HepG2 (cell line): Measurements from ENCODE around the gene FRAS1. TPM values are rescaled to one million over a fixed set of nuclear protein-coding genes. Genes with fewer than 3 reads are reported as not detected.

ENCODE experiments used
- ATAC-seq: fragments of 200-7000 bp; cut with Tn5 transposase; 3 replicates; pipeline ENCODE4 v1.9.1; 2020; ENCODE audit warnings: mild to moderate bottlenecking, moderate library complexity
- BruUV-seq: library from RNA; stranded (reverse); fragments of 400-500 nt; replicated peaks from 2 replicates; lab custom pipeline; 2021; lab: Mats Ljungman, UMichigan
- CTCF ChIA-PET: fragments of 300-600 bp; formaldehyde crosslinking; extraction: SDS; loops from one replicate; lab custom pipeline; 2021; ENCODE audit warnings: low total read pairs, inconsistent platforms, low intra/inter-chr PET ratio; lab: Yijun Ruan, JAX
- POLR2A ChIA-PET: fragments of 350-600 bp; sonication (Branson Sonifier 250); formaldehyde crosslinking; loops from one replicate; lab custom pipeline; 2020; ENCODE audit warnings: antibody characterized with exemption, inconsistent platforms; lab: Yijun Ruan, JAX
- DNase-seq: peaks from one replicate; pipeline ENCODE4 v3.0.0-alpha.2; 2015; ENCODE audit warnings: low spot score
- FAIRE-seq: peaks from 3 replicates; lab custom pipeline; 2011; peaks lifted over from hg19 to GRCh38; lab: Jason Lieb, UNC
- H2AFZ ChIP-seq: one replicate; pipeline ENCODE4 v1.6.1; 2011; ENCODE audit warnings: low read length, inconsistent platforms
- H3K27ac ChIP-seq: fragments of 300-600 bp; 3 replicates; pipeline ENCODE4 v1.8.0; 2011; ENCODE audit warnings: mixed run types, mild to moderate bottlenecking, mixed read lengths, low read length, inconsistent platforms; ENCODE audit not compliant: insufficient read depth; ENCODE audit errors: extremely low read length
- H3K27me3 ChIP-seq, 2 experiments: fragments of 200-600 bp in 1 of 2; 2 replicates in 1 of 2; 3 replicates in 1 of 2; pipeline versions ENCODE4 v1.6.0 to v1.8.0; 2011; ENCODE audit warnings: low read length in 2 of 2, mild to moderate bottlenecking in 2 of 2, moderate library complexity in 2 of 2, inconsistent platforms in 1 of 2; ENCODE audit not compliant: insufficient read depth in 2 of 2, control insufficient read depth in 1 of 2
- H3K36me3 ChIP-seq, 2 experiments: fragments of 200-600 bp in 1 of 2; replicated peaks in 1 of 2; 2 replicates in 1 of 2; 3 replicates in 1 of 2; pipeline versions ENCODE4 v1.5.1 to v1.8.0; 2011; ENCODE audit warnings: low read length in 2 of 2, inconsistent platforms in 1 of 2; ENCODE audit not compliant: insufficient read depth in 2 of 2, control insufficient read depth in 1 of 2
- H3K4me1 ChIP-seq: 2 replicates; pipeline ENCODE4 v1.5.1; 2012; ENCODE audit warnings: low read length, inconsistent platforms; ENCODE audit not compliant: insufficient read depth
- H3K4me2 ChIP-seq: 2 replicates; pipeline ENCODE4 v1.6.0; 2011; ENCODE audit warnings: low read depth, low read length, inconsistent platforms
- H3K4me3 ChIP-seq, 3 experiments: fragments of 200-600 bp in 1 of 3; sonication (generic), shearing (Covaris generic) in 1 of 3; replicated peaks in 1 of 3; 2 replicates each; pipeline ENCODE4 v1.5.1; 2011 to 2016; ENCODE audit warnings: low read length in 3 of 3, inconsistent platforms in 2 of 3, low read depth in 2 of 3, mild to moderate bottlenecking in 2 of 3, control low read depth in 1 of 3, mixed read lengths in 1 of 3; ENCODE audit not compliant: insufficient read depth in 1 of 3
- H3K79me2 ChIP-seq: one replicate; pipeline ENCODE4 v1.6.1; 2011; ENCODE audit warnings: low read length, inconsistent platforms; ENCODE audit not compliant: insufficient read depth
- H3K9ac ChIP-seq: 2 replicates; pipeline ENCODE4 v1.6.0; 2011; ENCODE audit warnings: mild to moderate bottlenecking, low read depth, low read length, inconsistent platforms; ENCODE audit not compliant: insufficient read depth
- H3K9me3 ChIP-seq: 2 replicates; pipeline ENCODE4 v1.5.1; 2012; ENCODE audit warnings: mild to moderate bottlenecking, low read length
- H4K20me1 ChIP-seq: 2 replicates; pipeline ENCODE4 v1.6.0; 2011; ENCODE audit warnings: inconsistent platforms, mild to moderate bottlenecking, low read length, moderate library complexity; ENCODE audit not compliant: insufficient read depth
- CENPX ChIP-seq: sonication (generic); formaldehyde crosslinking; IDR thresholded peaks from 2 replicates; pipeline ENCODE4 v1.9.0; 2021; ENCODE audit warnings: mild to moderate bottlenecking, missing genetic modification reagents, moderate library complexity
- NCOA1 ChIP-seq: sonication (generic); formaldehyde crosslinking; IDR thresholded peaks from 2 replicates; pipeline ENCODE4 v1.9.0; 2021; ENCODE audit warnings: missing genetic modification reagents
- NR2F2 ChIP-seq: IDR thresholded peaks from 2 replicates; pipeline ENCODE4 v1.6.1; 2012; ENCODE audit warnings: low read depth, inconsistent platforms, borderline replicate concordance
- PPARG ChIP-seq: conservative IDR thresholded peaks from 2 replicates; pipeline ENCODE4 v1.6.1; 2016; ENCODE audit warnings: missing biosample characterization, missing genetic modification reagents
- RBM22 ChIP-seq: fragments of 200-400 bp; formaldehyde crosslinking; optimal IDR thresholded peaks from 2 replicates; pipeline ENCODE3; 2017; ENCODE audit warnings: mild to moderate bottlenecking, low read length, moderate library complexity
- TAF1 ChIP-seq: sonication (generic); formaldehyde crosslinking; IDR thresholded peaks from 2 replicates; pipeline ENCODE4 v1.4.0; 2020; ENCODE audit warnings: missing genetic modification reagents
- WGBS: methylation state at CpG from one replicate; pipeline ENCODE4 v1.1.6; 2017; ENCODE audit warnings: low lambda C conversion rate; 5-methylcytosine and 5-hydroxymethylcytosine counted together
- in situ Hi-C: cut with HindIII; loops from 2 replicates; pipeline ENCODE4 v1.10.0; 2017; ENCODE audit warnings: low pct_unique_long_range_greater_than_20kb; ENCODE audit not compliant: extremely low pct_ligation_motif_present
- intact Hi-C: fragments of 100-400 bp; cut with micrococcal nuclease; formaldehyde crosslinking; loops from one replicate; pipeline ENCODE4 v1.10.0; 2022; ENCODE audit not compliant: unreplicated experiment
- polyA plus RNA-seq, 8 experiments: library from polyadenylated mRNA; depleted of rRNA in 3 of 8; stranded (reverse) in 7 of 8; unstranded in 1 of 8; fragments of >200 nt; fragmentation: Illumina TruSeq in 4 of 8; extraction: Trizol in 4 of 8; gene quantifications; 2 replicates each; pipeline versions ENCODE4 v1.2.1 to v1.2.3, GENCODE V29; 2011 to 2016; ENCODE audit warnings: low read depth in 4 of 8, missing spikeins in 1 of 8, mixed read lengths in 1 of 8; ENCODE audit not compliant: insufficient read depth in 1 of 8
- total RNA-seq, 5 experiments: library from RNA; depleted of rRNA; stranded (reverse); fragments of >200 nt; fragmentation: Illumina TruSeq; extraction: Trizol; gene quantifications; 2 replicates each; pipeline ENCODE4 v1.2.3, GENCODE V29; 2016; ENCODE audit warnings: low read depth in 1 of 5
- TF ChIP-seq, protein P1 (sequence below): sonication (generic); formaldehyde crosslinking; IDR thresholded peaks from 2 replicates; pipeline ENCODE4 v1.4.0; 2020; ENCODE audit warnings: missing genetic modification reagents, borderline replicate concordance
- TF ChIP-seq, protein P2 (sequence below): sonication (generic); formaldehyde crosslinking; IDR thresholded peaks from 2 replicates; pipeline ENCODE4 v1.5.0; 2020; ENCODE audit warnings: missing genetic modification reagents

Gene FRAS1
- total and polyA plus RNA-seq, 2 of the 13 experiments (the other 11 are each of a cell fraction or from before 2014, with no cell fraction given): 22.5 to 31.6 TPM

DNA sequence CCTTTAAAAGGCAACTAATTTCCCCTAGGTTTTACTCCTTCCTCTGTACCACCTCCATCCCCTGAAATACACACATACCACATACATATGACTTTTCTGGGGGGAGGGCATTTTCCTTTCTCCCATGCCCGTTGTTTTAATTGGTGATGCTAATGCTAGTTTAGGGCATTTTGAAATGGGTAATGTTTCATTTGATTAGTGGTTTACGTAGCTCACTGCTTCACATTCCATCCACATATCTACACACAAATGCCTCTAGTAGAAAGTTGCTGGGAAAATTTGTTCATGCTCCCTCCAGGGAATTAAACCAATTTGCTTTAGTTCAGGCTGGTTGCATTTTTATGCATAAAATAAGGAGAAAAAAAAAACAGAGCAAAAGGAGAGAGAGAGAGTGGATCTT is 231.2 kb downstream of the FRAS1 start (continued):
- no peak for TF ChIP-seq TAF1 (CRISPR knock-in tag)
- TF ChIP-seq, protein P1, sequence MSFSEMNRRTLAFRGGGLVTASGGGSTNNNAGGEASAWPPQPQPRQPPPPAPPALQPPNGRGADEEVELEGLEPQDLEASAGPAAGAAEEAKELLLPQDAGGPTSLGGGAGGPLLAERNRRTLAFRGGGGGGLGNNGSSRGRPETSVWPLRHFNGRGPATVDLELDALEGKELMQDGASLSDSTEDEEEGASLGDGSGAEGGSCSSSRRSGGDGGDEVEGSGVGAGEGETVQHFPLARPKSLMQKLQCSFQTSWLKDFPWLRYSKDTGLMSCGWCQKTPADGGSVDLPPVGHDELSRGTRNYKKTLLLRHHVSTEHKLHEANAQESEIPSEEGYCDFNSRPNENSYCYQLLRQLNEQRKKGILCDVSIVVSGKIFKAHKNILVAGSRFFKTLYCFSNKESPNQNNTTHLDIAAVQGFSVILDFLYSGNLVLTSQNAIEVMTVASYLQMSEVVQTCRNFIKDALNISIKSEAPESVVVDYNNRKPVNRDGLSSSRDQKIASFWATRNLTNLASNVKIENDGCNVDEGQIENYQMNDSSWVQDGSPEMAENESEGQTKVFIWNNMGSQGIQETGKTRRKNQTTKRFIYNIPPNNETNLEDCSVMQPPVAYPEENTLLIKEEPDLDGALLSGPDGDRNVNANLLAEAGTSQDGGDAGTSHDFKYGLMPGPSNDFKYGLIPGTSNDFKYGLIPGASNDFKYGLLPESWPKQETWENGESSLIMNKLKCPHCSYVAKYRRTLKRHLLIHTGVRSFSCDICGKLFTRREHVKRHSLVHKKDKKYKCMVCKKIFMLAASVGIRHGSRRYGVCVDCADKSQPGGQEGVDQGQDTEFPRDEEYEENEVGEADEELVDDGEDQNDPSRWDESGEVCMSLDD (CRISPR knock-in tag): no peak
- TF ChIP-seq, protein P2, sequence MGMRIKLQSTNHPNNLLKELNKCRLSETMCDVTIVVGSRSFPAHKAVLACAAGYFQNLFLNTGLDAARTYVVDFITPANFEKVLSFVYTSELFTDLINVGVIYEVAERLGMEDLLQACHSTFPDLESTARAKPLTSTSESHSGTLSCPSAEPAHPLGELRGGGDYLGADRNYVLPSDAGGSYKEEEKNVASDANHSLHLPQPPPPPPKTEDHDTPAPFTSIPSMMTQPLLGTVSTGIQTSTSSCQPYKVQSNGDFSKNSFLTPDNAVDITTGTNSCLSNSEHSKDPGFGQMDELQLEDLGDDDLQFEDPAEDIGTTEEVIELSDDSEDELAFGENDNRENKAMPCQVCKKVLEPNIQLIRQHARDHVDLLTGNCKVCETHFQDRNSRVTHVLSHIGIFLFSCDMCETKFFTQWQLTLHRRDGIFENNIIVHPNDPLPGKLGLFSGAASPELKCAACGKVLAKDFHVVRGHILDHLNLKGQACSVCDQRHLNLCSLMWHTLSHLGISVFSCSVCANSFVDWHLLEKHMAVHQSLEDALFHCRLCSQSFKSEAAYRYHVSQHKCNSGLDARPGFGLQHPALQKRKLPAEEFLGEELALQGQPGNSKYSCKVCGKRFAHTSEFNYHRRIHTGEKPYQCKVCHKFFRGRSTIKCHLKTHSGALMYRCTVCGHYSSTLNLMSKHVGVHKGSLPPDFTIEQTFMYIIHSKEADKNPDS (CRISPR knock-in tag): no peak
- no peak for TF ChIP-seq NCOA1 (CRISPR knock-in tag)

DNA sequence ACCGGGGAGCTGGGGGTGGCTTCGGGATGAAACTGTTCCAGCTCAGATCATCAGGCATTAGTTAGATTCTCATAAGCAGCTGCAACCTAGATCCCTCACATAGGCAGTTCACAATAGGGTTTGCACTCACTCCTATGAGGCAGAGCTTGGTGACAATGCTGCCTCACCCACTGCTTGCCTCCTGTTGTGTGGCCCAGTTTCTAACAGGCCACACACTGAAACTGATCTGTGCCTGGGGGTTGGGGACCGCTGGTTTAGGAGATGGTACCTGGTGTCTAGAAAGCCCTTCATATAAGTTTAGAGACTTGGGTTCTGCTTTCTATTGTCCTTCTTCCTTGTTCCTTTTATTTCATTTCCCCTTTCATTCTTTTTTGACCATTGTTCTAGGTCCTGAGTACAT is 234.2 kb downstream of the FRAS1 start:
- DNase-seq (no peak), ATAC-seq (no peak), FAIRE-seq (no peak)
- Histone ChIP-seq H3K4me3 (no peak overlapping the region), H3K79me2 (no peaks in the 10 kb centered on the region), H3K9me3 (no peaks in the 10 kb centered on the region), H3K4me2 (no peak overlapping the region), H4K20me1 (no peaks in the 10 kb centered on the region), H3K9ac (no peak overlapping the region), H3K36me3 (peaks cover 14 to 43% of the 10 kb centered on the region in 2 experiments), H3K27ac (no peak overlapping the region), H3K4me1 (peaks cover 8% of the 10 kb centered on the region), H3K27me3 (no peaks in the 10 kb centered on the region), H2AFZ (no peak overlapping the region)
- BruUV-seq: no TSS peak
- intact Hi-C loops (loop anchor here (10.0 kb wide), 1 partner anchor 236 kb away; the partner anchor contains the start of gene FRAS1), in situ Hi-C loops (no loop called here)
- WGBS: 100% methylated on average over 3 of the region's 3 CpGs
- TF ChIP-seq CENPX (CRISPR knock-in tag): no peak
- no peak for TF ChIP-seq NR2F2
- no peak for TF ChIP-seq PPARG (CRISPR knock-in tag)
- peak; percentile 60 for TF ChIP-seq RBM22
- ChIA-PET CTCF (no interaction called here), POLR2A (no interaction called here)
